ENCODE results near the gene GUCA1A. TPM values are rescaled to one million over a fixed set of nuclear protein-coding genes. Genes with fewer than 3 reads are reported as not detected.
A peak's percentile ranks its signal among the peaks of the same experiment; 100 is the strongest.

Gene GUCA1A
- total and polyA plus RNA-seq, 2 of the 4 experiments (the other 2 are of a cell fraction) = 0.18 to 0.32 TPM

GRCh38 chr6:42166444-42167141, 6.6 kb upstream of the GUCA1A start:
- Histone ChIP-seq H3K18ac (ENCODE audit: low read depth, low read length) (no peak overlapping the region), H4K5ac (ENCODE audit: low read depth, low read length) (no peak overlapping the region; the same call in 1 of the 2 replicates), H3K79me1 (ENCODE audit: low read depth in 1 of 2, low read length in 2 of 2) (no peaks in the 10 kb centered on the region), H4K8ac (ENCODE audit: low read depth in 2 of 2, low read length in 2 of 2) (peak overlapping the region in 1 of 2 experiments; percentile 77; a peak in 1 of 4 replicates), H3K36me3 (ENCODE audit: control insufficient read depth, insufficient read depth, low read length) (no peaks in the 10 kb centered on the region), H2BK120ac (ENCODE audit: low read depth, low read length) (no peak overlapping the region), H3K4ac (ENCODE audit: low read depth, low read length) (no peak overlapping the region), H3K23ac (ENCODE audit: low read depth, low read length) (no peak overlapping the region), H3K27me3 (ENCODE audit: control insufficient read depth, insufficient read depth, low read length) (no peaks in the 10 kb centered on the region), H3K4me3 (ENCODE audit: insufficient read depth, low read depth, low read length) (no peak overlapping the region), H3K4me2 (ENCODE audit: low read depth, low read length) (no peak overlapping the region), H4K91ac (ENCODE audit: insufficient read depth, low read depth, low read length) (no peak overlapping the region), H2BK5ac (ENCODE audit: low read depth, low read length, poor library complexity, severe bottlenecking) (no peak overlapping the region), H2AK9ac (replicated peaks; ENCODE audit: low read depth, low read length, poor library complexity) (peak overlapping the region; percentile 0), H3K14ac (replicated peaks; ENCODE audit: low read depth, low read length) (no peak overlapping the region), H3K4me1 (ENCODE audit: control insufficient read depth, insufficient read depth, low read length) (peaks cover 9% of the 10 kb centered on the region), H3K9me3 (ENCODE audit: control insufficient read depth, insufficient read depth, low read length) (no peaks in the 10 kb centered on the region), H2BK20ac (ENCODE audit: low read depth, low read length) (no peak overlapping the region), H2BK15ac (ENCODE audit: low read depth, low read length) (no peak overlapping the region), H3K9ac (ENCODE audit: low read depth, low read length) (no peak overlapping the region), H3K56ac (ENCODE audit: extremely low read depth, insufficient read depth, low read length) (no peak overlapping the region), H2AK5ac (ENCODE audit: low read depth, low read length) (peak overlapping the region; percentile 45; the same call in 1 of the 2 replicates), H2AFZ (replicated peaks; ENCODE audit: low read length, poor library complexity) (peak overlapping the region; percentile 86), H3K9me1 (ENCODE audit: insufficient read depth, low read length) (no peaks in the 10 kb centered on the region), H3K27ac (ENCODE audit: insufficient read depth, low read length) (no peak overlapping the region), H4K20me1 (ENCODE audit: insufficient read depth, low read length) (no peaks in the 10 kb centered on the region)
- in situ Hi-C loops (cut with MboI; ENCODE audit: low sequenced_read_pairs) (loop anchor here (5.0 kb wide), 1 partner anchor 89 kb away; no protein-coding TSS in a partner anchor), dilution Hi-C loops (cut with HindIII; ENCODE audit: low sequenced_read_pairs, unreplicated experiment) (no loop called here), intact Hi-C loops (cut with micrococcal nuclease) (loop anchor here (1.0 to 10.0 kb wide), 3 partner anchors 48 to 382 kb away; partner anchors contain the start of genes PRICKLE4 and TOMM6)
- no TSS peak for BruUV-seq (replicated peaks)
- DNase-seq = peak; percentile 55
- ChIA-PET CTCF (interaction anchor here (0.5 to 1.3 kb wide), 3 partner anchors 48 to 783 kb away, joined by 3 read pairs; partner anchors contain the start of gene MRPS10), POLR2A (ENCODE audit: unreplicated experiment) (interaction anchor here (0.6 kb wide), 1 partner anchor 33 kb away, joined by 3 read pairs; no protein-coding TSS in a partner anchor)
- ATAC-seq (ENCODE audit: low read depth) = peak; percentile 89
- WGBS, 2 experiments (ENCODE audit: extremely low coverage in 2 of 2, insufficient read length in 1 of 2) = 62% methylated on average over 2 of the region's 8 CpGs; no CpG with 5 or more reads in 1 of the 2 experiments
- TF ChIP-seq MAZ (IDR thresholded peaks at IDR 0.05; ENCODE audit: borderline replicate concordance, low read depth, low read length) = no peak
- TF ChIP-seq MXI1 (IDR thresholded peaks at IDR 0.05; ENCODE audit: borderline replicate concordance, low read depth, low read length) = no peak
- TF ChIP-seq CHD1 (IDR thresholded peaks at IDR 0.05; ENCODE audit: low read depth, low read length) = no peak
- no peak for TF ChIP-seq MAFK (IDR thresholded peaks at IDR 0.05; ENCODE audit: low read depth, low read length)
- no peak for TF ChIP-seq RCOR1 (IDR thresholded peaks at IDR 0.05; ENCODE audit: insufficient replicate concordance, low read length)
- TF ChIP-seq, protein P1, sequence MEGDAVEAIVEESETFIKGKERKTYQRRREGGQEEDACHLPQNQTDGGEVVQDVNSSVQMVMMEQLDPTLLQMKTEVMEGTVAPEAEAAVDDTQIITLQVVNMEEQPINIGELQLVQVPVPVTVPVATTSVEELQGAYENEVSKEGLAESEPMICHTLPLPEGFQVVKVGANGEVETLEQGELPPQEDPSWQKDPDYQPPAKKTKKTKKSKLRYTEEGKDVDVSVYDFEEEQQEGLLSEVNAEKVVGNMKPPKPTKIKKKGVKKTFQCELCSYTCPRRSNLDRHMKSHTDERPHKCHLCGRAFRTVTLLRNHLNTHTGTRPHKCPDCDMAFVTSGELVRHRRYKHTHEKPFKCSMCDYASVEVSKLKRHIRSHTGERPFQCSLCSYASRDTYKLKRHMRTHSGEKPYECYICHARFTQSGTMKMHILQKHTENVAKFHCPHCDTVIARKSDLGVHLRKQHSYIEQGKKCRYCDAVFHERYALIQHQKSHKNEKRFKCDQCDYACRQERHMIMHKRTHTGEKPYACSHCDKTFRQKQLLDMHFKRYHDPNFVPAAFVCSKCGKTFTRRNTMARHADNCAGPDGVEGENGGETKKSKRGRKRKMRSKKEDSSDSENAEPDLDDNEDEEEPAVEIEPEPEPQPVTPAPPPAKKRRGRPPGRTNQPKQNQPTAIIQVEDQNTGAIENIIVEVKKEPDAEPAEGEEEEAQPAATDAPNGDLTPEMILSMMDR (conservative IDR thresholded peaks at IDR 0.05; ENCODE audit: low read depth, low read length) = peak; percentile 94
- peak; percentile 94 for TF ChIP-seq SMC3 (IDR thresholded peaks at IDR 0.05; ENCODE audit: low read depth, low read length)
- TF ChIP-seq RFX5 (IDR thresholded peaks at IDR 0.05; ENCODE audit: low read depth, low read length) = no peak
- no peak for TF ChIP-seq FOS (IDR thresholded peaks at IDR 0.05; ENCODE audit: low read depth, low read length)
- no peak for TF ChIP-seq BHLHE40 (IDR thresholded peaks at IDR 0.05; ENCODE audit: low read depth, low read length)
- TF ChIP-seq, protein P2, sequence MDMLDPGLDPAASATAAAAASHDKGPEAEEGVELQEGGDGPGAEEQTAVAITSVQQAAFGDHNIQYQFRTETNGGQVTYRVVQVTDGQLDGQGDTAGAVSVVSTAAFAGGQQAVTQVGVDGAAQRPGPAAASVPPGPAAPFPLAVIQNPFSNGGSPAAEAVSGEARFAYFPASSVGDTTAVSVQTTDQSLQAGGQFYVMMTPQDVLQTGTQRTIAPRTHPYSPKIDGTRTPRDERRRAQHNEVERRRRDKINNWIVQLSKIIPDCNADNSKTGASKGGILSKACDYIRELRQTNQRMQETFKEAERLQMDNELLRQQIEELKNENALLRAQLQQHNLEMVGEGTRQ (IDR thresholded peaks at IDR 0.05; ENCODE audit: low read depth, low read length) = no peak
- peak; percentile 97 for TF ChIP-seq RAD21 (IDR thresholded peaks at IDR 0.05; ENCODE audit: low read length)
- no peak for TF ChIP-seq NFE2L2 (IDR thresholded peaks at IDR 0.05; ENCODE audit: low read depth, low read length)
- no peak for TF ChIP-seq CEBPB (IDR thresholded peaks at IDR 0.05; ENCODE audit: low read depth, low read length)
- TF ChIP-seq POLR2A (IDR thresholded peaks at IDR 0.05; ENCODE audit: low read depth, low read length) = peak; percentile 50; the same call in 1 of the 2 replicates

All from IMR-90 (cell line).